K562 (cell line): ENCODE results near the gene EXOC5. TPM values are rescaled to one million over a fixed set of nuclear protein-coding genes. Genes with fewer than 3 reads are reported as not detected.

Source experiments
- ATAC-seq: fragments of 200-7000 bp; cut with Tn5 transposase; 3 replicates; pipeline ENCODE4 v1.9.1; 2020; ENCODE audit warnings: moderate library complexity
- BruUV-seq: library from RNA; stranded (reverse); fragments of 400-500 nt; replicated peaks from 2 replicates; lab custom pipeline; 2021; lab: Mats Ljungman, UMichigan
- CTCF ChIA-PET: fragments of 300-600 bp; formaldehyde crosslinking; extraction: SDS; loops from one replicate; lab custom pipeline; 2021; ENCODE audit warnings: low intra/inter-chr PET ratio; lab: Yijun Ruan, JAX
- POLR2A ChIA-PET: fragments of 300-600, 350-650 bp; sonication (Branson Sonifier 250); formaldehyde crosslinking; extraction: SDS; loops from one replicate; lab custom pipeline; 2021; ENCODE audit warnings: antibody characterized with exemption, inconsistent platforms; lab: Yijun Ruan, JAX
- DNase-seq, 4 experiments: peaks; one replicate each; pipeline versions ENCODE4 v3.0.0 to v3.0.0-alpha.2; 2011 to 2018; ENCODE audit warnings: low spot score in 3 of 4, mixed read lengths in 3 of 4; ENCODE audit errors: extremely low read depth in 1 of 4
- FAIRE-seq: peaks from 2 replicates; lab custom pipeline; 2011; peaks lifted over from hg19 to GRCh38; lab: Jason Lieb, UNC
- H2AFZ ChIP-seq: 2 replicates; pipeline ENCODE4 v1.6.0; 2011; ENCODE audit warnings: low read depth, low read length, control low read depth, inconsistent platforms
- H3K27ac ChIP-seq: fragments of 200-600 bp; 3 replicates; pipeline ENCODE4 v1.8.0; 2011; ENCODE audit warnings: low read depth, mild to moderate bottlenecking, control low read depth, inconsistent platforms, low read length, moderate library complexity, mixed read lengths; ENCODE audit errors: extremely low read depth
- H3K27me3 ChIP-seq, 2 experiments: fragments of 300-600 bp in 1 of 2; 2 replicates in 1 of 2; 3 replicates in 1 of 2; pipeline versions ENCODE4 v1.6.0 to v1.8.0; 2011; ENCODE audit warnings: inconsistent platforms in 2 of 2, low read length in 2 of 2, mild to moderate bottlenecking in 1 of 2, mixed read lengths in 1 of 2, moderate library complexity in 1 of 2; ENCODE audit not compliant: control insufficient read depth in 2 of 2, insufficient read depth in 2 of 2
- H3K36me3 ChIP-seq: fragments of 300-600 bp; 3 replicates; pipeline ENCODE4 v1.8.0; 2011; ENCODE audit warnings: mild to moderate bottlenecking, low read length, inconsistent platforms; ENCODE audit not compliant: control insufficient read depth, insufficient read depth
- H3K4me1 ChIP-seq, 2 experiments: fragments of 200-600 bp in 1 of 2; replicated peaks in 1 of 2; 2 replicates in 1 of 2; 3 replicates in 1 of 2; pipeline versions ENCODE4 v1.5.1 to v1.8.0; 2011; ENCODE audit warnings: inconsistent platforms in 2 of 2, low read length in 2 of 2, mild to moderate bottlenecking in 1 of 2, mixed read lengths in 1 of 2, moderate library complexity in 1 of 2; ENCODE audit not compliant: control insufficient read depth in 2 of 2, insufficient read depth in 2 of 2
- H3K4me2 ChIP-seq: 2 replicates; pipeline ENCODE4 v1.6.1; 2011; ENCODE audit warnings: low read length, control low read depth, inconsistent platforms, mixed read lengths; ENCODE audit not compliant: insufficient read depth
- H3K4me3 ChIP-seq: fragments of 200-600 bp; sonication (generic), shearing (Covaris generic); 2 replicates; pipeline ENCODE4 v1.5.1; 2016; ENCODE audit warnings: control low read depth, inconsistent platforms
- H3K79me2 ChIP-seq: fragments of 200-600 bp; 3 replicates; pipeline ENCODE4 v1.8.0; 2011; ENCODE audit warnings: low read length, inconsistent platforms; ENCODE audit not compliant: control insufficient read depth, insufficient read depth
- H3K9ac ChIP-seq, 2 experiments: 2 replicates each; pipeline versions ENCODE4 v1.6.0 to v1.6.1; 2011; ENCODE audit warnings: low read depth in 2 of 2, low read length in 2 of 2, control low read depth in 1 of 2, inconsistent platforms in 1 of 2, mild to moderate bottlenecking in 1 of 2, mixed read lengths in 1 of 2; ENCODE audit not compliant: insufficient read depth in 1 of 2
- H3K9me1 ChIP-seq: one replicate; pipeline ENCODE4 v1.6.0; 2011; ENCODE audit warnings: inconsistent platforms, mild to moderate bottlenecking, low read length, moderate library complexity; ENCODE audit not compliant: control insufficient read depth, insufficient read depth
- H3K9me3 ChIP-seq: replicated peaks from 2 replicates; pipeline ENCODE4 v1.5.1; 2011; ENCODE audit warnings: low read depth, low read length, inconsistent platforms; ENCODE audit not compliant: control insufficient read depth, insufficient read depth
- H4K20me1 ChIP-seq: replicated peaks from 2 replicates; pipeline ENCODE4 v1.6.1; 2011; ENCODE audit warnings: low read length, inconsistent platforms, mixed read lengths; ENCODE audit not compliant: control insufficient read depth, insufficient read depth
- CTBP1 ChIP-seq: fragments of 450-650 bp; IDR thresholded peaks from 2 replicates; pipeline ENCODE4 v1.6.1; 2016; ENCODE audit warnings: borderline replicate concordance
- HIVEP1 ChIP-seq: fragments of 250-450 bp; sonication (Bioruptor Pico); IDR thresholded peaks from 2 replicates; pipeline ENCODE4 v1.4.0; 2020; ENCODE audit warnings: mild to moderate bottlenecking
- HNRNPH1 ChIP-seq: fragments of 200-400 bp; formaldehyde crosslinking; optimal IDR thresholded peaks from 2 replicates; pipeline ENCODE3; 2017; ENCODE audit warnings: low read depth, mild to moderate bottlenecking, low read length, moderate library complexity
- POLR2G ChIP-seq: fragments of 200-400 bp; formaldehyde crosslinking; IDR thresholded peaks from 2 replicates; pipeline ENCODE4 v1.6.1; 2017; ENCODE audit warnings: low read depth, mild to moderate bottlenecking, antibody characterized with exemption, low read length, moderate library complexity
- SAFB ChIP-seq: fragments of 200-400 bp; formaldehyde crosslinking; IDR thresholded peaks from 2 replicates; pipeline ENCODE4 v1.6.1; 2017; ENCODE audit warnings: low read depth, low read length, borderline replicate concordance
- SMARCE1 ChIP-seq: fragments of 450-650 bp; IDR thresholded peaks from 2 replicates; pipeline ENCODE4 v1.7.1; 2016; ENCODE audit warnings: mild to moderate bottlenecking
- TOE1 ChIP-seq, 2 experiments: fragments of 450-650 bp in 1 of 2; sonication (generic) in 1 of 2; formaldehyde crosslinking in 1 of 2; IDR thresholded peaks; 2 replicates each; pipeline versions ENCODE4 v1.7.1 to v1.8.0; 2016 to 2022; ENCODE audit warnings: borderline replicate concordance in 2 of 2, mild to moderate bottlenecking in 2 of 2, antibody characterized with exemption in 1 of 2, inconsistent platforms in 1 of 2, low read depth in 1 of 2, missing genetic modification reagents in 1 of 2, moderate library complexity in 1 of 2
- WGBS: fragments of 100-300 bp; shearing (Covaris generic); methylation state at CpG from one replicate; pipeline ENCODE4 v1.1.6; 2016; ENCODE audit warnings: low coverage, mixed read lengths; ENCODE audit not compliant: insufficient coverage; ENCODE audit errors: missing lambda C conversion rate; 5-methylcytosine and 5-hydroxymethylcytosine counted together
- in situ Hi-C: fragments of 300-500 bp; cut with MboI; formaldehyde crosslinking; loops from 4 replicates; pipeline ENCODE4 v1.15.0; 2018; ENCODE audit warnings: inconsistent platforms, mixed read lengths
- intact Hi-C: fragments of 100-400 bp; cut with micrococcal nuclease; formaldehyde crosslinking; loops from 2 replicates; pipeline ENCODE4 v1.14.2; 2022
- polyA plus RNA-seq, 8 experiments: library from polyadenylated mRNA; depleted of rRNA in 4 of 8; stranded (reverse) in 5 of 8; unstranded in 3 of 8; fragments of >200 nt; fragmentation: Nextera tagmentation in 2 of 8; fragmentation: Illumina TruSeq in 1 of 8; extraction: Ambion mirVana in 2 of 8; extraction: Trizol in 1 of 8; gene quantifications; 2 replicates each; pipeline versions ENCODE4 v1.2.1 to v1.2.3, GENCODE V29; 2011 to 2014; ENCODE audit warnings: inconsistent platforms in 1 of 8, missing spikeins in 1 of 8
- total RNA-seq, 7 experiments: library from RNA; depleted of rRNA in 6 of 7; stranded (reverse); fragments of >200 nt in 6 of 7; fragmentation: Illumina TruSeq in 2 of 7; extraction: Trizol in 2 of 7; gene quantifications; 2 replicates each; pipeline versions ENCODE4 v1.2.1 to v1.2.3, GENCODE V29; 2011 to 2021; ENCODE audit warnings: low replicate concordance in 1 of 7
- TF ChIP-seq, protein P1 (sequence below), 3 experiments: fragments of 200-800 bp in 1 of 3; sonication (Bioruptor generic) in 1 of 3; sonication (generic) in 1 of 3; formaldehyde crosslinking in 1 of 3; IDR thresholded peaks; 2 replicates each; pipeline versions ENCODE4 v1.6.1 to v1.8.0; 2016 to 2022; ENCODE audit warnings: mild to moderate bottlenecking in 2 of 3, missing compliant biosample characterization in 2 of 3, missing genetic modification characterization in 2 of 3, missing genetic modification reagents in 1 of 3
- TF ChIP-seq, protein P2 (sequence below): fragments of 450-650 bp; IDR thresholded peaks from 2 replicates; pipeline ENCODE4 v1.6.1; 2017; ENCODE audit warnings: mild to moderate bottlenecking, moderate library complexity

Gene EXOC5
- total and polyA plus RNA-seq, 9 of the 15 experiments (the other 6 are each of a cell fraction or from before 2014, with no cell fraction given), result 5.7 to 50.3 (median 32.0) TPM

DNA sequence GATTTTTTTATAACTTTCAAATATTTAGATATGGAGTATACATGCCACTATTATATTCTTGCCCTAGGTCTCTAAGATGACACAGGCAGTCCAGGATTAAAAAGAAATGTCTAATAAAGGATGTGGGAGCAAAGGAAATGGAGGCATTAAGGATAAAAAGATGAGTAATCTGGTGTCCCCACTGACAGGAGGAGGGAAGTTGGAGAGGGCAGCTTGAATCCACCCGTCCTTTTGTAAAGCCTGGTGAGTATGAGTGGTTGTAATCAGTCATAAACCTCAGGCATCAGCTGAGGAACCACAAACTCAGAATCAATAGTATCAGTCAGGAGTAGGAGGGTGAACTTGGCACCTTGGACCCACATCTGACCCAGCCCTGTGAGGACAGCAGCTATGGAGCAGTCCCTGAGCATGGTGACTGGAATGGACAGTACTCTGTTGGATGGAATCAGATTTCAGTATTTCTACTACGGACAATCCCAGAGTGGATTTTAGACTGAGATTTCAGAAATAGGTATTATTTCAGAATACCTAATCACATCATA lies 100.5 kb downstream of the EXOC5 start:
- no peaks in the 10 kb centered on the region for H3K9me3 ChIP-seq
- in situ Hi-C loops (no loop called here), intact Hi-C loops (no loop called here)
- no peaks in the 10 kb centered on the region for H3K9me1 ChIP-seq
- ATAC-seq (no peak), FAIRE-seq (no peak), DNase-seq (no peak)
- H3K9ac ChIP-seq, result no peak overlapping the region
- H3K27ac ChIP-seq, result no peak overlapping the region
- WGBS, result 6% methylated on average over 2 of the region's 2 CpGs
- H4K20me1 ChIP-seq, result no peaks in the 10 kb centered on the region
- H3K4me1 ChIP-seq, result peaks cover 0 to 8% of the 10 kb centered on the region in 2 experiments; a peak in 1 of 5 replicates
- no peaks in the 10 kb centered on the region for H3K27me3 ChIP-seq
- H3K79me2 ChIP-seq, result no peaks in the 10 kb centered on the region
- no peak overlapping the region for H3K4me3 ChIP-seq
- BruUV-seq, result no TSS peak
- ChIA-PET CTCF (no interaction called here), POLR2A (no interaction called here)
- no peak overlapping the region for H2AFZ ChIP-seq
- no peak overlapping the region for H3K4me2 ChIP-seq
- TF ChIP-seq, protein P1, sequence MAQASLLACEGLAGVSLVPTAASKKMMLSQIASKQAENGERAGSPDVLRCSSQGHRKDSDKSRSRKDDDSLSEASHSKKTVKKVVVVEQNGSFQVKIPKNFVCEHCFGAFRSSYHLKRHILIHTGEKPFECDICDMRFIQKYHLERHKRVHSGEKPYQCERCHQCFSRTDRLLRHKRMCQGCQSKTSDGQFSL (CRISPR knock-in tag; IDR thresholded peaks at IDR 0.05), result no peak
- TF ChIP-seq, protein P1 (tag; IDR thresholded peaks at IDR 0.05), result no peak
- TF ChIP-seq, protein P2, sequence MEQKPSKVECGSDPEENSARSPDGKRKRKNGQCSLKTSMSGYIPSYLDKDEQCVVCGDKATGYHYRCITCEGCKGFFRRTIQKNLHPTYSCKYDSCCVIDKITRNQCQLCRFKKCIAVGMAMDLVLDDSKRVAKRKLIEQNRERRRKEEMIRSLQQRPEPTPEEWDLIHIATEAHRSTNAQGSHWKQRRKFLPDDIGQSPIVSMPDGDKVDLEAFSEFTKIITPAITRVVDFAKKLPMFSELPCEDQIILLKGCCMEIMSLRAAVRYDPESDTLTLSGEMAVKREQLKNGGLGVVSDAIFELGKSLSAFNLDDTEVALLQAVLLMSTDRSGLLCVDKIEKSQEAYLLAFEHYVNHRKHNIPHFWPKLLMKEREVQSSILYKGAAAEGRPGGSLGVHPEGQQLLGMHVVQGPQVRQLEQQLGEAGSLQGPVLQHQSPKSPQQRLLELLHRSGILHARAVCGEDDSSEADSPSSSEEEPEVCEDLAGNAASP, result no peak
- TF ChIP-seq HIVEP1 (no peak), SMARCE1 (no peak), HNRNPH1 (no peak), SAFB (no peak), POLR2G (no peak), TOE1 (IDR thresholded peaks at IDR 0.05; ENCODE audit: borderline replicate concordance) (no peak), TOE1 (CRISPR knock-in tag; IDR thresholded peaks at IDR 0.05; ENCODE audit: borderline replicate concordance, low read depth) (no peak), CTBP1 (no peak)
- H3K36me3 ChIP-seq, result no peaks in the 10 kb centered on the region
